ENCODE results near the gene IRGM. TPM values are rescaled to one million over a fixed set of nuclear protein-coding genes. Genes with fewer than 3 reads are reported as not detected.
"Not testable (repeated sequence)": the region's sequence is repeated elsewhere in the genome, so short reads cannot be mapped to it uniquely, and the experiment has no call there.

The IRGM gene
- total RNA-seq, 1 donor from 2014 or later = not detected

DNA sequence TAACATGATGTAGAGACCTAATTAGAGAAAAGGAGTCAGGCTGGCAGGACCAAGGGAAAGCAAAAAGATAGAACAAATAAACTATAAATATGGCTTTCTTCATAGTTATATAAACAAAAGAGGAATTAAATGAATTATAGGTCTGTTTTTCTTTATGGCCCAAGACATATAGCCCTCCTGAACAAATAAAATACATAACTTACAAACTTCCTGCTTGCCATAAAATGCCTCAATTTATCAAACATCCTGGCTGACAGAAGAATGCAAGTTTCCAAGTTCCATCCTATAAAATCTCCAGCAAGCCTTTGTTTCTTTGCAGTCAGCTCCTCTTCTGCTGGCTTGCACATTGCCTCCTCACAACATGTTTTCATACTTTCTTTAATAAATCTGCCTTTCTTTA, 31.3 kb upstream of the IRGM start:
- Mint-ChIP-seq H3K9me3 (ENCODE audit: low read depth) (peaks cover 28% of the 10 kb centered on the region), H3K4me1 (ENCODE audit: low read depth) (no peaks in the 10 kb centered on the region), H3K36me3 (ENCODE audit: low read depth) (peaks cover 2% of the 10 kb centered on the region), H3K27me3 (ENCODE audit: low read depth) (peaks cover 23% of the 10 kb centered on the region), H3K4me3 (ENCODE audit: unreplicated experiment) (no peak overlapping the region), H3K27ac (ENCODE audit: unreplicated experiment) (no peak overlapping the region)
- TF ChIP-seq, protein P1, sequence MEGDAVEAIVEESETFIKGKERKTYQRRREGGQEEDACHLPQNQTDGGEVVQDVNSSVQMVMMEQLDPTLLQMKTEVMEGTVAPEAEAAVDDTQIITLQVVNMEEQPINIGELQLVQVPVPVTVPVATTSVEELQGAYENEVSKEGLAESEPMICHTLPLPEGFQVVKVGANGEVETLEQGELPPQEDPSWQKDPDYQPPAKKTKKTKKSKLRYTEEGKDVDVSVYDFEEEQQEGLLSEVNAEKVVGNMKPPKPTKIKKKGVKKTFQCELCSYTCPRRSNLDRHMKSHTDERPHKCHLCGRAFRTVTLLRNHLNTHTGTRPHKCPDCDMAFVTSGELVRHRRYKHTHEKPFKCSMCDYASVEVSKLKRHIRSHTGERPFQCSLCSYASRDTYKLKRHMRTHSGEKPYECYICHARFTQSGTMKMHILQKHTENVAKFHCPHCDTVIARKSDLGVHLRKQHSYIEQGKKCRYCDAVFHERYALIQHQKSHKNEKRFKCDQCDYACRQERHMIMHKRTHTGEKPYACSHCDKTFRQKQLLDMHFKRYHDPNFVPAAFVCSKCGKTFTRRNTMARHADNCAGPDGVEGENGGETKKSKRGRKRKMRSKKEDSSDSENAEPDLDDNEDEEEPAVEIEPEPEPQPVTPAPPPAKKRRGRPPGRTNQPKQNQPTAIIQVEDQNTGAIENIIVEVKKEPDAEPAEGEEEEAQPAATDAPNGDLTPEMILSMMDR (IDR thresholded peaks at IDR 0.05) = no peak
- DNase-seq (ENCODE audit: low spot score) = no peak

DNA sequence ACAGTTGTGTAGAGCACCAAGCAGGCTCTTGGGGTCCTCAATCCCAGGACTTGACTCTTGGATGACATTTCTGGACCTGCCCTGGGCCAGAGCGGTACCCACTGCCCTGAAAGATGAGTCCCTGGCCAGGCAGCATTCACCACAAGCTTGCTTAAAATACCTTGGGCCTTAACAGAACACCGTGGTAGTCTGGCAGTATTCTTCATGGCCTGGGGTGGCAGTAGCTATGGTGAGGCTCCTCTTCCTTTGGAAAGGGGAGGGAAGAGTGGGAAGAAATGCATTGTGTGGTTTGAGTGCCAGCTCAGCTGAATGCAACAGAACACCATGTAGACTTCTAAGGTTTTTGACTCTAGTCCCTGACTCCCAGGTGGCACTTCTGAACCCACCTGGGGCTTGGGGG, 29.4 kb upstream of the IRGM start:
- Mint-ChIP-seq H3K36me3 (ENCODE audit: low read depth) (peaks cover 2% of the 10 kb centered on the region), H3K27ac (ENCODE audit: unreplicated experiment) (no peak overlapping the region), H3K27me3 (ENCODE audit: low read depth) (peaks cover 20% of the 10 kb centered on the region), H3K4me3 (ENCODE audit: unreplicated experiment) (no peak overlapping the region), H3K9me3 (ENCODE audit: low read depth) (peaks cover 28% of the 10 kb centered on the region), H3K4me1 (ENCODE audit: low read depth) (no peaks in the 10 kb centered on the region)
- TF ChIP-seq, protein P1 (IDR thresholded peaks at IDR 0.05) = no peak
- no peak for DNase-seq (ENCODE audit: low spot score)

DNA sequence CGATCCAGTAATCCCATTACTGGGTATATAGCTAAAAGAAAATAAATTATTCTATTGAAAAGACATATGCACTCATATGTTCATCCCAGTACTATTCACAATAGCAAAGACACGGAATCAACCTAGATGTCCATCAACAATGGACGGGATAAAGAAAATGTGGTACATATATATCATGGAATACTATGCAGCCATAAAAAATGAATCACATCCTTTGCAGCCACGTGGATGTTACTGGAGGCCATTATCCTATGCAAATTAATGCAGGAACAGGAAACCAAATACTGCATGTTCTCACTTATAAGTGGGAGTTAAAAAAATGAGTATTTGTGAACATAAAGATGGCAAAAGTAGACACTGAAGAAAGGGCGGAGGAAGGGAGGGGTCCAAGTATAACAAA, 16.6 kb upstream of the IRGM start:
- Mint-ChIP-seq H3K36me3 (ENCODE audit: low read depth) (peaks cover 2% of the 10 kb centered on the region), H3K27me3 (ENCODE audit: low read depth) (peaks cover 14% of the 10 kb centered on the region), H3K9me3 (ENCODE audit: low read depth) (peaks cover 24% of the 10 kb centered on the region), H3K27ac (ENCODE audit: unreplicated experiment) (no peak overlapping the region), H3K4me3 (ENCODE audit: unreplicated experiment) (no peak overlapping the region), H3K4me1 (ENCODE audit: low read depth) (no peaks in the 10 kb centered on the region)
- TF ChIP-seq, protein P1 (IDR thresholded peaks at IDR 0.05) = no peak
- no peak for DNase-seq (ENCODE audit: low spot score)

DNA sequence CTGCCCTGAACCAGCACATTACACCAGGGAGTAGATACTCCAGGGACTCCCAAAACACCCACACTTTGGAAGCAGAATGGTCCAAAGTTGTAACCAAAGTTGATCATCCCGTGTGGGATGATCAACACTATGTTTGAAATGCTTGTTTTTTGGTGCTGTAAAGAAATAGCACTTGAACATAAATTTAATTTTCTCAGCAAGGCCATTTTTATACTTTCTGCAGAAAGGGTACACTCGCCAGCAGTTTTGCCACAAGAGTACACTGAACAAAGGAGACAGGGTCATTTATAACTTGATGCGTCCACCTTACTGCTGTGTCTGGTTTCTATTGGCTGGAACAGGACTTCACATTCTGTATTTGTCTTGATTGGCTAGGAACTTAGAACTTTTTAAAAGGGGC, 14.5 kb upstream of the IRGM start:
- H3K9me3 Mint-ChIP-seq (ENCODE audit: low read depth) = peaks cover 24% of the 10 kb centered on the region
- H3K27ac Mint-ChIP-seq (ENCODE audit: unreplicated experiment); H3K4me3 Mint-ChIP-seq (ENCODE audit: unreplicated experiment); H3K4me1 Mint-ChIP-seq (ENCODE audit: low read depth); H3K27me3 Mint-ChIP-seq (ENCODE audit: low read depth); H3K36me3 Mint-ChIP-seq (ENCODE audit: low read depth); DNase-seq (ENCODE audit: low spot score): not testable (repeated sequence)

DNA sequence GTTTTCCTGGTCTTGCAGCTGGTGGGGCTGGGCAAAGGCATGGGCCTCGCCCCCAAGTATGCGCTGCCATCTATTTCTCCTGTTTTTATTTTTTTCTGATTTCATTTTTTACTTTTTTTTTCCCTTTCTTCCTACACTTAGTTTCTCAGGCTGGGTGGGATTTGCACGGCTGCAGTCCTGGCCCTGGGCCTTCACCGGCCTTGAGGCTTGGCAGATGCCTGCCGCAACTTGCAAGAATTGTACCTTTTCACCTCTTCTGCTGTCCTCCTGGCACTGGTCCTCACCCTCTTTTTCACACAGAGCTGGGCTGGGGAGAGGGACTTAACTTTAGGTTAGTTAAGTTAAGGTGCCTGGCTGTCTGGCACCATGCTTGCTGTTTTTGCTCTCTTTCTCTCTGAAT, 10.3 kb upstream of the IRGM start:
- Mint-ChIP-seq H3K4me1 (ENCODE audit: low read depth) (no peaks in the 10 kb centered on the region), H3K27me3 (ENCODE audit: low read depth) (peaks cover 30% of the 10 kb centered on the region), H3K36me3 (ENCODE audit: low read depth) (no peaks in the 10 kb centered on the region), H3K9me3 (ENCODE audit: low read depth) (peaks cover 15% of the 10 kb centered on the region), H3K4me3 (ENCODE audit: unreplicated experiment) (no peak overlapping the region), H3K27ac (ENCODE audit: unreplicated experiment) (no peak overlapping the region)
- TF ChIP-seq, protein P1 (IDR thresholded peaks at IDR 0.05) = no peak
- DNase-seq (ENCODE audit: low spot score) = no peak

DNA sequence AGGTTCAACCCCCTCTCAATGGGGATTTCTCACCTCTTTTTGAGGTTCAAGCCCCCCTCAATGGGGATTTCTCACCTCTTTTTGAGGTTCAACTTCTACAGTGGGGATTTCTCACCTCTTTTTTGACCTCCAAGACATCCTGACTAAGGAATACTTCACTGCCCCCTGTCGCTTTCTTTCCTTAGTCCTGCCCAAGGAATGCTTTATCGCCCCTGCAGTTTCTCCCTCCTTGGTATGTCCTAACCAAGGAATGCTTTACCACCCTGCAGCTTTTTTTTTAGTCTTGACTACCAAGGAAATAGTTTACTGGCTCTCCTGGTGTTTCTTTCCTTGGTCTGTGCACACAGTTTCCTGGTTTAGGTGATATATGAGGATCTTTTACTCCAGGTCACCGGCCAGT, 9.6 kb upstream of the IRGM start:
- Mint-ChIP-seq H3K4me1 (ENCODE audit: low read depth) (no peaks in the 10 kb centered on the region), H3K27me3 (ENCODE audit: low read depth) (peaks cover 33% of the 10 kb centered on the region), H3K4me3 (ENCODE audit: unreplicated experiment) (no peak overlapping the region), H3K27ac (ENCODE audit: unreplicated experiment) (no peak overlapping the region), H3K36me3 (ENCODE audit: low read depth) (no peaks in the 10 kb centered on the region), H3K9me3 (ENCODE audit: low read depth) (peaks cover 12% of the 10 kb centered on the region)
- DNase-seq (ENCODE audit: low spot score) = no peak
- TF ChIP-seq, protein P1 (IDR thresholded peaks at IDR 0.05) = no peak

DNA sequence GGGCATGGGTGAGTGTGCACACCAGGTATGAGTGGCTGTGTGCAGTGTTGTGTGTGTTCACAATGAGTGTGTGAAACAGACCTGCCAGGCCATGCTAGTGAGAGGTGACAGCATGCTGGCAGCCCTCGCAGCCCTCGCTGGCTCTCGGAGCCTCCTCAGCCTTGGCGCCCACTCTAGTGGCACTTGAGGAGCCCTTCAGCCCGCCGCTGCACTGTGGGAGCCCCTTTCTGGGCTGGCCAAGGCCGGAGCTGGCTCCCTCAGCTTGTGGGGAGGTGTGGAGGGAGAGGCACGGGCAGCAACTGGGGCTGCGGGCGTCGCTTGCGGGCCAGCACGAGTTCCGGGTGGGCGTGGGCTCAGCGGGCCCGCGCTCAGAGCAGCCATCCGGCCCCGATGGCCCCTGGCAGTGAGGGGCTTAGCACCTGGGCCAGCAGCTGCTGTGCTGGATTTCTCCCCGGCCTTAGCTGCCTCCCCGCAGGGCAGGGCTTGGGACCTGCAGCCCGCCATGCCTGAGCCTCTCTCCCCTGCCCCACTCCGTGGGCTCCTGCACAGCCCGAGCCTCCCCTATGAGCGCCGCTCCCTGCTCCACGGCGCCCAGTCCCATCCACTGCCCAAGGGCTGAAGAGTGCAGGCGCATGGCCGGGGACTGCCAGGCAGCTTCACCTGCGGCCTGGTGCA, 999 bp upstream of the IRGM start:
- not testable (repeated sequence) for H3K9me3 Mint-ChIP-seq (ENCODE audit: low read depth); H3K4me3 Mint-ChIP-seq (ENCODE audit: unreplicated experiment); H3K4me1 Mint-ChIP-seq (ENCODE audit: low read depth); DNase-seq (ENCODE audit: low spot score); H3K27ac Mint-ChIP-seq (ENCODE audit: unreplicated experiment); H3K36me3 Mint-ChIP-seq (ENCODE audit: low read depth)
- peaks cover 33% of the 10 kb centered on the region for H3K27me3 Mint-ChIP-seq (ENCODE audit: low read depth)
